Activated gamma-delta T cell treated with anti-CD3 and anti-CD28 coated beads, Interleukin-2, amount 50 U/mL, for 16 hours (primary cell): ENCODE measurements around the gene MPG.
"Not testable (repeated sequence)": the region's sequence is repeated elsewhere in the genome, so short reads cannot be mapped to it uniquely, and the experiment has no call there.

ENCODE experiments used
- DNase-seq: peaks from one replicate; pipeline ENCODE4 v3.0.0-alpha.2; 2020; ENCODE audit warnings: low read depth

Gene MPG

GRCh38 chr16:77807-78443 is at the start of gene MPG:
MPG (plus strand) TSS chr16:78225; CDS start chr16:78310, 85 bp downstream.
- peak; percentile 69 for DNase-seq

- DNase-seq: not testable (repeated sequence)
Observed at GRCh38 chr16:30627-31026, 47.4 kb upstream of the MPG start.

GRCh38 chr16:33154-33876 is 44.7 kb upstream of the MPG start:
- DNase-seq: not testable (repeated sequence)

- no peak for DNase-seq
Observed at GRCh38 chr16:33877-34647, 44.0 kb upstream of the MPG start.

- DNase-seq: no peak
Observed at GRCh38 chr16:34648-34987, 43.4 kb upstream of the MPG start.

GRCh38 chr16:35011-35677 is 42.9 kb upstream of the MPG start:
- no peak for DNase-seq

GRCh38 chr16:35678-36305 is 42.2 kb upstream of the MPG start:
- no peak for DNase-seq

- DNase-seq: no peak
Observed at GRCh38 chr16:36336-36984, 41.6 kb upstream of the MPG start.

- no peak for DNase-seq
Observed at GRCh38 chr16:37511-37910, 40.5 kb upstream of the MPG start.

- not testable (repeated sequence) for DNase-seq
Observed at GRCh38 chr16:38206-38605, 39.8 kb upstream of the MPG start.

- peak; percentile 34 for DNase-seq
Observed at GRCh38 chr16:38941-39892, 38.8 kb upstream of the MPG start.

GRCh38 chr16:41439-42068 is 36.5 kb upstream of the MPG start:
- no peak for DNase-seq

GRCh38 chr16:42069-42457 is 36.0 kb upstream of the MPG start:
- no peak for DNase-seq

GRCh38 chr16:42691-43090 is 35.3 kb upstream of the MPG start:
- DNase-seq: no peak

- DNase-seq: no peak
Observed at GRCh38 chr16:43294-43693, 34.7 kb upstream of the MPG start.

- no peak for DNase-seq
Observed at GRCh38 chr16:44655-45054, 33.4 kb upstream of the MPG start.

GRCh38 chr16:45454-45853 is 32.6 kb upstream of the MPG start:
- DNase-seq: no peak

GRCh38 chr16:46510-46909 is 31.5 kb upstream of the MPG start:
- DNase-seq: not testable (repeated sequence)

- no peak for DNase-seq
Observed at GRCh38 chr16:47234-47633, 30.8 kb upstream of the MPG start.
